K562 treated with DMSO at 1 percent for 4 hours (cell line): ENCODE data around the gene BGLAP. TPM values are rescaled to one million over a fixed set of nuclear protein-coding genes. Genes with fewer than 3 reads are reported as not detected.

Experiments used
- total RNA-seq: library from RNA; unstranded; fragments of 300-600 nt; gene quantifications from 2 replicates; pipeline ENCODE4 v1.2.3, GENCODE V29; 2022; ENCODE audit not compliant: insufficient read depth

The BGLAP gene
- not detected in 2 replicates for total RNA-seq

GRCh38 chr1:156241926-156242325 is at the start of gene BGLAP:
Gene BGLAP (plus strand): TSS chr1:156242184. CDS start chr1:156242232, 48 bp downstream.

GRCh38 chr1:156193488-156194299 is 48.3 kb upstream of the BGLAP start, which contains the start of gene SLC25A44:
Gene SLC25A44 (plus strand): TSS chr1:156194104. CDS start chr1:156199848, 5,744 bp downstream.

GRCh38 chr1:156212833-156213643 is 28.9 kb upstream of the BGLAP start, which contains the start of gene PMF1:
Gene PMF1 (plus strand): TSS chr1:156213007. CDS start chr1:156213016, 9 bp downstream.

GRCh38 chr1:156247460-156248322 is 5.7 kb downstream of the BGLAP start, which contains the start of gene PAQR6:
Gene PAQR6 (minus strand): TSS chr1:156248056. CDS start chr1:156246731, 1,325 bp downstream.

GRCh38 chr1:156282479-156283222 is 40.7 kb downstream of the BGLAP start, which contains the start of gene SMG5:
Gene SMG5 (minus strand): TSS chr1:156282825. CDS start chr1:156282680, 145 bp downstream.

GRCh38 chr1:156284112-156284511 is 42.1 kb downstream of the BGLAP start, which contains the start of gene TMEM79:
Gene TMEM79 (plus strand): TSS chr1:156284325. CDS start chr1:156285227, 902 bp downstream.

Other genes with a start within 250 kb of the BGLAP start
- gene SSR2, start 221.2 kb upstream of the BGLAP start, total RNA-seq = 376 and 423 TPM in 2 replicates
- 36.2 and 40.5 TPM in 2 replicates for gene UBQLN4, start 188.4 kb upstream of the BGLAP start, total RNA-seq
- 89.4 and 95.5 TPM in 2 replicates for gene LAMTOR2, start 187.4 kb upstream of the BGLAP start, total RNA-seq
- gene RAB25, start 181.0 kb upstream of the BGLAP start, total RNA-seq = 1.8 TPM in 1 of 2 replicates, not detected in the other
- 5.1 and 6.5 TPM in 2 replicates for gene MEX3A, start 159.7 kb upstream of the BGLAP start, total RNA-seq
- gene LMNA, start 127.5 kb upstream of the BGLAP start, total RNA-seq = 328 and 359 TPM in 2 replicates
- 0.45 and 0.68 TPM in 2 replicates for gene SEMA4A, start 88.6 kb upstream of the BGLAP start, total RNA-seq
- 16.0 and 26.8 TPM in 2 replicates for gene SLC25A44, start 48.1 kb upstream of the BGLAP start, total RNA-seq
- 102 and 112 TPM in 2 replicates for gene PMF1, start 29.2 kb upstream of the BGLAP start, total RNA-seq
- gene PAQR6, start 5.9 kb downstream of the BGLAP start, total RNA-seq = 2.5 and 5.7 TPM in 2 replicates
- 45.9 and 65.7 TPM in 2 replicates for gene SMG5, start 40.6 kb downstream of the BGLAP start, total RNA-seq
- 4.9 and 11.9 TPM in 2 replicates for gene TMEM79, start 42.1 kb downstream of the BGLAP start, total RNA-seq
- 30.9 and 33.6 TPM in 2 replicates for gene GLMP, start 53.5 kb downstream of the BGLAP start, total RNA-seq
- not detected in 2 replicates for gene VHLL, start 57.1 kb downstream of the BGLAP start, total RNA-seq
- 323 and 373 TPM in 2 replicates for gene CCT3, start 96.1 kb downstream of the BGLAP start, total RNA-seq
- gene TSACC, start 96.3 kb downstream of the BGLAP start, total RNA-seq = not detected in 2 replicates
- gene RHBG, start 127.0 kb downstream of the BGLAP start, total RNA-seq = not detected in 2 replicates